Measurements from ENCODE around the gene FAM13A.
"Not testable (repeated sequence)": the region's sequence is repeated elsewhere in the genome, so short reads cannot be mapped to it uniquely, and the experiment has no call there.

FAM13A gene

GRCh38 chr4:88892646-88893045, 164.3 kb downstream of the FAM13A start:
- DNase-seq, result no peak

DNA sequence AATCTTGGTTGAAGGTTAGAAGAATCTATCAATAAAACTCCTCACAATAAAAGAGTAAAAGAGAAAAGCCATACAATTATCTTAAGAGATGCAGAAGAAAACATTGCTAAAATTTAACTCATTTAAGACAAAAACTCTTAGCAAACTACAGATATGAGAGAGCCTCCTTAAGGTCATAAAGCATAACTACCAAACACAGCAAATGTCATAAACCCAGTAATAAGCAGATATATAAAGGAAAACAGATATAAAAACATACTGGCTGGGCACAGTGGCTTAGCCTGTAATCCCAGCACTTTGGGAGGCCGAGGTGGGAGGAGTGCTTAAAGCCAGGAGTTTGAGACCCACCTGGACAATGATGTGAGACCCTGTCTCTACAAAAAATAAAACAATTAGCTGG, 165.3 kb downstream of the FAM13A start:
- no peak for DNase-seq

- DNase-seq, result not testable (repeated sequence)
Observed at GRCh38 chr4:88887409-88887808, 169.6 kb downstream of the FAM13A start.

GRCh38 chr4:88881227-88881569, 175.8 kb downstream of the FAM13A start:
- DNase-seq, result no peak

DNA sequence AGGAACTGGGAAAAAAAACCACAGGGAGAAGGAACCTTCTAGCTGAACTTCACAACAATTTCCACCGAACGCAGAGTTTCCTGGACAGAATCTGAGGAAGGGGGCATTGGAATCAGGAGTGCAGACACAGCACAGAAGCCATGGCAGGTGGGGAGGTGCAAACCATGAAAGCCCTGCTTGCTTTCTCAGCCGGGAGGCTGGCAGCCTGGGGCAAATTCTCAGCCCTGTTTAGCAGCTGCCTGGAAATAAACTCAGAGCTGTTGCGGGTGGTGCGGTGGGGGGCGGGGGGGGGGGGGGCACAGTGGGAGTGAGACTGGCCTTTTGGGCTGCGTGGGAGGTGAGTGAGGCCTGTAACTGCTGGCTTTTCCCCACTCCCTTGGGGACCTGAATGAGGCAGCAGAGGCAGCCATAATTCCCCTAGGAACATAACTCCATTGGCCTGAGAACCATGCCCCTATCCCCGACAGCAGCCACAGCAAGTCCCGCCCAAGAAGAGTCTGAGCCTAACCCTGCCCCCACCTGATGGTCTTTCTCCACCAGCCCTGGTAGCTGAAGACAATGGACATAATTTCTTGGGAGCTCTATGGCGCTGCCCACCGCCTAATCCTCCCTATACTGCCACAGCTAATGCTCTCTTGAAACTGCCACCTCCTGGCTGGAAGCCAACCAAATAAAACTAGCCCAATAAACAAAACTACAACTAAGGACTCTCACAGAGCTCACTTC, 176.3 kb downstream of the FAM13A start:
- no peak for DNase-seq

- DNase-seq, result no peak
Observed at GRCh38 chr4:88879991-88880390, 177.0 kb downstream of the FAM13A start.

DNA sequence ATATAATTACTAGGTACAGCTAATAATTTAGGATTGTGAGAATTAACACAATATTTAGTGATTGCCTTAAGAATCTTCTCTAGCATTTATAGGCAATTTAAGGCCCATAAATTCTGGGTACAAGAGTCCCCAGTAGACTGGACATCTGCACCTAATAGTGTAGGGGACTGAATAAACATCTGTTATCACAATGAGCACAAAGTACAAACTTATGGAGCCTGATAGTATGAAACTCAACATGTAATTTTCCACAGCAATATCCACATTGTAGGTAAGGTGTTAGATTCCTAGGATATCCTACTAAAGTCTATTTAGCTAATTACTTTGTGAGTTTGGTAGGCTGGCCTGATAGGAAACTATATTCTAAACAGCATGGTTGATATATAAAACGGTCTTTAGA, 178.3 kb downstream of the FAM13A start:
- DNase-seq, result no peak

- DNase-seq, result no peak
Observed at GRCh38 chr4:88870428-88870827, 186.6 kb downstream of the FAM13A start.

DNA sequence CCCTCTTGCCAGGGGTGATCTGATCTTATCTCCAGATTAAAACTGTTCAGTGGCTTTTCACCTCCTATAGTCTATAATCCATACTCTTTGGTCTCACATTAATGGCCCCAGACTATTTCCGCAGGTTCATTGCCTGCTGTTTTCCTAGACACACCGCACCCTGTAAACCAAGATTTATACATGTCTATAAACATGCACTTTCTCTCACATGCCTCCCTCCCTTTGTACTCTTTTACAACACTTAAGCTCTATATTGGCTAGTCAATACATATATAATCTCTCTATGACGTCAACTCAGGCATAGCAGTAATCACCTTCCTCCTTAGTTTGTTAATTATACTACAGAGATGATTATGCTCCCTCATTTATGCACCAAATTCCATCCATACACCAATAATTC, 188.5 kb downstream of the FAM13A start:
- DNase-seq, result no peak

- no peak for DNase-seq
Observed at GRCh38 chr4:88866862-88867550, 190.0 kb downstream of the FAM13A start.

DNA sequence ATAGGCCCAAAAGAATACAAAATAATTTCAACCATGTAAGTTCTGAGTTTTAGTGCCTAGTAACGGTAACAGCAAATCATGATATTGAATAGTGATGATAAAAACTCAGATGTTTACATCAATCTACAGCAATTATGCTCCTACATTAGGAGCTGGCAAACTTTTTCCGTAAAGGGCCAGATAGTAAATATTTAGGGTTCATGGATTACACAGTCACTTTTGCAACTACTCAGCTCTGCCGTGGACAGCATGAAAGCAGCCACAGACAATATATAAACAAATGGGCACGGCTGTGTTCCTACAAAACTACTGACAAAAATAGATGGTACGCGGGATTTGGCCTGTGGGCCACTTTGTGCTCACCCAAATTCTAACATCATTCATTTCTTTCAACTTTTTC, 191.5 kb downstream of the FAM13A start:
- no peak for DNase-seq

DNA sequence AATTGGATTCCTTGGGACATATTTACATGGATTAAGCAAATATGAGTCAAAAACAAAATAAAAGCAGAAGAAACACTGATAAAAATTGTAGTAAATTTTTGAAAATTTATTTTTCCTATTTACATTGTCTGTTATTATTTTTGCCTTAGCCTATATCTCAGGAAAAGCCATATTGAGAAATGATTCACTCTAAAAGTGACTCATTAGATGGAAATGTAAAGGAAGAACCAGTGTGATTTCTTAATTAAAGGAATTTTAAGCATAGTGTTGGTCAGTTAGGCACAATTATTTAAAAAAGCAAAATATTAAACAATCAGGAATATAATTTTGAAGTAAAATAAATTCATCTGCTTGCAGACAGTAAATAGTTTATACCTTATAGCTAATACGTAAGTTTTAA, 191.9 kb downstream of the FAM13A start:
- DNase-seq, result no peak

- DNase-seq, result no peak
Observed at GRCh38 chr4:88860586-88860985, 196.4 kb downstream of the FAM13A start.

DNA sequence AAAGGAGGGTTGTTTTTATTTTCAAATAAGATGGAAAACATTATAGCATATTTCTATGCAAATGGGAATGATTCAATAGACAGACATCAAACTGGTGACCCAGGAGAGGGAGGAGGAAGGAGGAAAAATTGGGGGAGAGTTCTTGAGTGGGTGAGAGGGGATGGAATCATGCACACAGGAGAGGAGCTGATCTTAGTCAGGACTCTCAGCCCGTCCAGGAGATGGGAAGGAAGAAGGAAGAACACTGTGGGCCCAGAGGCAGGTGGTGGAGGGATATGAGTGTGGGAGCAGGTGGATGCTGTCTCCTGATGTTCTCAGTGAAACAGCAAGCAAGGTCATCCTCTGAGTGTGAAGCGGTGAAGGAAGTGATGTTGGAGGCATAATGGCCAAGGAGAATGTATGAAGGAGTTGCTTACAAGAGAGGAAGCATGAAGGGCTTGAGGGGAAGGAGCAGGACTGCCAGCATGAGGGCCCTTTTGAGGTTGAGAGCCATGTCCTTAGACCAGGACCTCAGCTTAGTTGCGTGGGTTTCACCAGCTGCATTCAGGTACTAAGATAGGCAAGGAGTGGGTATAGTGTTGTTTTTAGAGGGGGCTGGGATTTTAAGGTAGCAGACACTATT, 197.7 kb downstream of the FAM13A start:
- DNase-seq, result no peak

GRCh38 chr4:88858752-88859151, 198.2 kb downstream of the FAM13A start:
- DNase-seq, result no peak

GRCh38 chr4:88857588-88857987, 199.4 kb downstream of the FAM13A start:
- no peak for DNase-seq

DNA sequence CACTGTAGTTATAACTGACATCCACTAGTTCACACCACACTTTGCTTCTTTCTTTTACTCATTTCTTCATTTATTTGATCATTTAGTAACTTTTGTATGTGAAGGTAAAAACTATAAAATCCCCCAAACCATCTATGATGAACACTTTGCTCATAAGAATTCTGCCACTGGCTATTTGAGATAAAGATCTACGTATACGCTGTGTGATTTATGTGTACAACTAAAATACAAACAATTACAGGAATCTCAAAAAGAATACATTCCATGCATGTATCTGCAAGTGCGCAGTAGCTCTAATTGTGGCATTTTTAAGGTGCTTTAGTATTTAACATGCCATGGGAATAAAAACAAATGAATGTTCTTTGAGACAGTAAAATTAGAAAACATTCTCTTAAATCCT, 202.5 kb downstream of the FAM13A start:
- no peak for DNase-seq

GRCh38 chr4:88853583-88853982, 203.4 kb downstream of the FAM13A start:
- DNase-seq, result not testable (repeated sequence)

- DNase-seq, result no peak
Observed at GRCh38 chr4:88846206-88846790, 210.7 kb downstream of the FAM13A start.

DNA sequence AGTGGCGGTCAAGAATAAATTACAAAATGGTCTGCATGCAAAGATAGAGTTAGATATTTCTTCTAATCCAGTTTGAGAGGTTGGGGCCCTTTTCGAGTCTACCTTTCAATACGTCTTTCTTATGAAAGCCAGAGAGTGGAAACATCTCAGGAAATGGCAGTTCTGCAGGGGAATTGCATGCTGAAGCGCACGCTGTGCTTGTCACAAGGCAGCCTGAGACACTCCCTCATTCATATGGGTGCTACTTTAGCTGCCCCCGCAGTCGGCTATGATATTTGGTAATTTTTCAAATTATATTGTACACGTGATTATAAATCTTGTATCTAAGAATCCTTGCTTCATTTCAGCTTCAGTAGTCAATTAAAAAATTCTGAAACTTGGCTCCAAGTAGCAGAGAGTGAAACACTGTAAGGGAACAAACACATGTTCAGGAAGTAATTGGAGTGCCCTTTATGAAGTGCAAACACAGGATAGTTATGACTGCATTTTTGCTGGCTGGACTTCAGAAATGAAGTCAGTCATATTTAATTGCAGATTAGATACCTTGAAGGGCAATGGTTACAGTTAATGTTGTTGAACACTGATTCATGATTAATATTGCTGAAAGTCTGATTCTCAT, 213.8 kb downstream of the FAM13A start:
- DNase-seq, result no peak

- peak; percentile 24 for DNase-seq
Observed at GRCh38 chr4:88841635-88842034, 215.3 kb downstream of the FAM13A start.

DNA sequence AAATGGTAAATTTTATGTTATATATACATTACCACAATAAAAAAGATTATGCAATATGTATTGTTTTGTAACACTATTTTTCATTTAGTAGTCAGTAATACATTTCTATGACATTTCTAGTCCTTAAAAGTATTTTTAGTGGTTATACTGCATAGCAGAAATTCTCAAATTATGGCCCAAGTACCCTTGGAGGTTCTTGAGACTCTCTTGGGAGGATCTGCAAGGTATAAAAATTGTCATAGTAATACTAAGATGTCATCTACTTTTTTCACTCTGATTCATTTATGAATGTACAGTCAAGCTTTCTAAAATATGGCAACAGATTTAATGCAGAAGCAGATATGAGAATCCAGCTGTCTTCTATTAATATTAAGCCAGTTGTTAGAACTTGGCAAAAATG, 220.8 kb downstream of the FAM13A start:
- DNase-seq, result no peak

DNA sequence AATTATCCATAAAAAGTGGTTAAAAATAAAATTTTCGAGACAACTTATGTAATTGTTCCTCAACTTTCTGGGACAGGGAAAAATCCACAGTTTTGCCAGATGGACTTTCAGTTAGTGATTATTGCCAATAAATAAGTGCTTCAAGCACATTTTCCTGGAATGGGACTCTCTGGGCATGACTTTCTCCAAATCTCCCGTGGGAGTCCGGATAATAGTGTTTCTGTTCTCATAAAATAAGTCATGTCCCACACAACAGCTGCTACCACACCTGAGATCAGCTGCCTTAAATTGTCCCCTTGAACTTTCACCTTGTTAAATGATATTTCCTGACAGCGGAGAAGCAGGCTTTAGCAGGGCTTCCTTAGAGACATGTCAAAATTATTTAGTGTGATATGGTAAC, 226.0 kb downstream of the FAM13A start:
- DNase-seq, result no peak

GRCh38 chr4:88830598-88830997, 226.4 kb downstream of the FAM13A start:
- no peak for DNase-seq

Data from amniotic stem cell (primary cell).